HG02759 (cell line): Measurements from ENCODE around the gene UQCRHL.
"Not testable (repeated sequence)": the region's sequence is repeated elsewhere in the genome, so short reads cannot be mapped to it uniquely, and the experiment has no call there.

ENCODE experiments used
- ATAC-seq: cut with Tn5 transposase; IDR thresholded peaks from one replicate; pipeline ENCODE4 v1.9.1; 2021; ENCODE audit warnings: mild to moderate bottlenecking, moderate library complexity; ENCODE audit not compliant: unreplicated experiment

Gene UQCRHL

DNA sequence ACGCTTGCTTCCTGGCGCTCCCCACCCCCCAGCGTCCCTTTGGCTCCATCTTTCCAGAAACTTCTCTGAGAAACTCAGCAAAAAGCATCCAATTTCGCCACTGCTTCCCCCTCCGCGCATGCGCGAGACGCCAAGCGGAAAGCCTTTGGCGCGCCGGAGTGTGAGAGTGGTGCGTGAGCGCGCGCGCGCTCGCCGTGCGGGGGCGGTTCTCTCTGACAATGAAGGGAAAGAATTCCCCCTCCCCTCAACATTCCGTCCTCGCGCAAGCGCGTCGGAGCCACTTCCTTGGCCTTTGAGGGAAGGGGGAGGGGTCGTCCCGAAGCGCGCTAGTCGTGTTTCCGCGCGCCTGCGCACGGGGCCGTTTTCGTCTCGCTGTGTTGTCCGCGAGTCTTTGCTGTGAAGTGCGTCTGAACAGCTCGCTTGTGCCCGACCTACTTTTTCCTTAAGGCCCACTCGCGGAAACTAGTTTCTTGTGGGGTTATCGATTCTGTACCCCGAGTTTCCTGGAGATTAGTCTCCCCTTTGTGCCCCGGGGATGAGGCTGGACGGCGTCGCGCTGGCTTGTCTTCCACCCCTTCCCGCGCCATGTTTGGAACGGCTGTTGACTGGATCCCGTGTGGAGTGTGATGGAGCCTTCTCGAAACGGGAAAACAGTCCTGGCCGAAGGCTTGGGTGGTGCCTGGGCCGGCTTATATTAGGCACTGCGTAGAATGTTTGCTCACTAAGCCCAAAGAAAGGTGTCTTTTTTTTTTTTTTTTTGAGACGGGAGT, 28.5 kb upstream of the UQCRHL start:
- peak; percentile 56 for ATAC-seq

DNA sequence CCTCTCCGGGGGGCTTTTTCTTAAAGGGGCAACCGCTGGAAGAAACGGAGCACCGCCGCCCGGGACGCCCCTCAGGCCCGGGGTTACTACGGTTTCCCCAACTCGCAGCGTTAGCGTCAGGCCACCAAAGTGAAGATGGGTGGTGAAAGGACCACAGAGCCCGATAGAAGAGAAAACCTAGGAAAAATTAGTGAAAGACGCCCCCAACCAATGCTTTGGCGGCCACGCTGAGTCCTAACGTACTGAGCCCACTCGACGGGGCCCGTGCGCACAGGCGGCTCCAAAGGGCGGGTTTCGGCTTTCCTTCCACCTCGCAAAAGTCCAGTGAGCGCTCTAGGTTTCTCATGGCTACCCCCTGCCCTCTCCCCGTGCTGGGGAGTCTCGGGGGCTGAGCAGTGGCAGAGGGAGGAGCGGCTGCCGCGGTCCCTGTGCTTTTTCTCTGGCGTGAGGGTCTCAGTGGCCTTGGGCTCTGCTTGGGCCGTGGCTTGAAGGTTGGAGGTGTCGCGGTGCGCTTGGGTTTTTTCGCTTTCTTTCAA, 27.8 kb upstream of the UQCRHL start:
- no peak for ATAC-seq

DNA sequence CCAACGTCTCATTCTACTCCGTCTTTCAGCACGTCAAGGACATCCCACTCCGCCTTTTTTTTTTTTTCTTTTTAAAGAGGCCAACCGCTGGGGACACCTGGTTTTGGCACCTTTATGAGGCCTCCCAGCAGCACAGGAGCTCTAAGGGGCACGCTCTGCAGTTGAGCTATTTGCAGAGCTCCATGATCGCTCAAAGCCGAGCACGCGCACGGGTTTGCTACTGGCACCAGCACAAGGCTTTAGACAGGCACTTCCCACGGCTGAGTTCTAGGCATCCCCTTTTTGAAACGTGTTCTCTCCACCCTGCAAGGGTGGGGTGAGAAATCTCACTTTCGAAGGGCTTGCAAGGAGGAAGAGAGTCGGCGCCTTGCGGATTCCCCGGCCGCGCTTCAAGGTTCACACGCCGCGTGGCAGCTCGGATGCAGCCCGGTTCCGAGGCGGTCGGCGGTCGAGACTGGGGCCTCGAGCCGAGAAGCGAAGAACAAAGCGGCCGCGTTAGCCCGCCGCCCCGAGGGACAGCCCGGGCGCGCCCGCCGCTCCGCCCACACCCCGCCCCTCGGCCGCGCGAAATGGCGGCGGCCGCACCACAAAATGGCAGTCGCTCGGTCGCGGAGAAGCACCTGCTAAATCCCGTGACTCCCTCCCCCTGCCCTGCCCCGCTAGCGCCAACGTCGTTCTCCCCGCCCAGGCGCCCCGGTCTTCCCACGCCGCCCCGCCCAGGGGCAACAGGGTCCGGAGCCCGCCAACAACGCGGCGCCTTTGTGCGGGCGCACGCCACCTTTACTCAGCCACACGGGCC, 27.2 kb upstream of the UQCRHL start:
- ATAC-seq = peak; percentile 55

DNA sequence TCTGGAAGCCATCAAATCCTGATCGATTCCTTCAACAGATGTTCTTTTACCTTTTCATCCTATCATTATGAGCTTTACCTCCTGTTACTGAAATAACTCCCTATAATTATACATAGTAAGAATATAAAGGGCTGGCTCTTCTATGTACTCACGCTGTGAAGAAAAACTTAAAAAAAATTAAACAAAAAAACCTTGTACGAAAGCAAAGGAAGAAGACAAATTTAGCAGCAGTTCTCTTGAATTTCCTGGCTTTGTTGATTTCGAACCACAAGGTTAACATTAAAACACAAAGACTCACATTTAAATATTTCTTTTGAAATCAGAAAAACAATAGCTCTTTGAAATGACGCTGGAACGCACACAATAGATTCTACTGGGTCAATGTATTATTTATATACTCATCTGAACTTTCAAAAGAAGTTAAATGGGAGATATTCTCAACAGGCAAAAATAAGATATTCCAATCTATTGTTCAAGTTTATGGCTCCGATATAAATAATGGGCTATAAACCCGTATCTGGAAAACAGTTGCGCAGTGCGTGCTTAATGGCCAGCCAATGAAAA, 26.5 kb upstream of the UQCRHL start:
- no peak for ATAC-seq

DNA sequence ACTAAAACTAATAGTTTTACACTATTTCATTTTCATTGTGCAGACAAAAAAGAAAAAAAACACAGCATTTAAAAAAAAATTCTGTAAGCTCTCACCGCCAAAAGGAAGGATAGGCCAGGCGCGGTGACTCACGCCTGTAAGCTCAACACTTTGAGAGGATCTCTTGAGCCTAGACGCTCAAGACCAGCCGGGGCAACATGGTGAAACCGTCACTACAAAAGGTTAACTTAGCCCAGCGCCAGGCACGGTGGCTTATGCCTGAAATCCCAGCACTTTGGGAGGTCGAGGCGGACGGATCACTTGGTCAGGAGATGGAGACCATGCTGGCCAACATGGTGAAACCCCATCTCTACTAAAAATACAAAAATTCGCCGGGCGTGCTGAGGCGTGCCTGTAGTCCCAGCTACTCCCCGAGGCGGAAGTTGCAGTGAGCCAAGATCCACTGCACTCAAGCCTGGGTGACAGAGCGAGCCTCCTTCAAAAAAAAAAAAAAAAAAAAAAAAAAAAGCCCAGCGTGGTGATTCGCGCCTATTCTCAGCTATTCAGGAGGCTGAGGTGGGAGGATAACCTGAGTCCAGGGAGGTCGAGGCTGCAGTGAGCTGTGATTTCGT, 25.7 kb upstream of the UQCRHL start:
- ATAC-seq = no peak

DNA sequence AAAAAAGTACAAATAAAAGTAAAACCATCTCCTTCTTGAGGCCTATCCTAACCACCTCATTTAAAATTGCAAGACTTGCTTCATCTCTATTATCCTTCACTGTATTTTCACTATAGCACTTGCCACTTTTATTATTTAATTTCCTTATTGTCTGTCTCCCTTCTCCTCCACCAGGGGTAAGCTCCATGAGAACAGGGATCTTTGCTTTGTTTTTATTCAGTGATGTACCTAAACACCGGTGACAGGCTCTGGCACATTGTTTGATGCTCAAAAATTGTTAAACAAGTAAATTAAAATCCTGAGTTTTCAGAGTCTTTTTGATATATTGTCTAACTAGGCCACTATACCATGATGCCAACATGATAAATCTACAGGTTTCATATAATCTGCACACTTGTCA, 22.8 kb upstream of the UQCRHL start:
- no peak for ATAC-seq

DNA sequence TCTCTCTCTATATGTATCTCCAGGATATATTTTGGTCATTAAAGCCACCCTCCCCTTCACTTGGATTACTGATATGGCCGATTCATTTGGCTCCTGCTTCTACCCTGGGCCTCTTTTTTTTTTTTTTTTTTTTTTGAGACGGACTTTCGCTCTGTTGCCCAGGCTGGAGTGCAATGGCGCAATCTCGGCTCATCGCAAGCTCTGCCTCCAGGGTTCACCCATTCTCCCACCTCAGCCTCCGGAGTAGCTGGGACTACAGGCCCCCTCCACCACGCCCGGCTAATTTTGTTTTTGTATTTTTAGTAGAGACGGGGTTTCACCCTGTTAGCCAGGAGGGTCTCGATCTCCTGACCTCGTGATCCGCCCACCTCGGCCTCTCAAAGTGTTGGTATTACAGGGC, 21.5 kb upstream of the UQCRHL start:
- ATAC-seq = not testable (repeated sequence)

DNA sequence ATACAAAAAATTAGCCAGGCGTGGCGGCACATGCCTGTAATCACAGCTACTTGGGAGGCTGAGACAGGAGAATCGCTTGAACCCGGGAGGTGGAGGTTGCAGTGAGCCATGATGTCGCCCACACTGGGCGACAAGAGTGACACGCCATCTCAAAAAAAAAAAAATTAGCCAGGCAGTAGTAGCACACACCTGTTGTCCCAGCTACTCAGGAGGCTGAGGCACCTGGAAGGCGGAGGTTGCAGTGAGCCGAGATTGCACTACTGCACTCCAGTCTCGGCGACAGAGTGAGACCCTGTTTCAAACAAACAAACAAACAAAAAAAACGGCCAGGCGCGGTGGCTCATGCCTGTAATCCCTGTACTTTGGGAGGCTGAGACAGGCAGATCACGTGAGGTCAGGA, 20.1 kb upstream of the UQCRHL start:
- ATAC-seq = not testable (repeated sequence)

DNA sequence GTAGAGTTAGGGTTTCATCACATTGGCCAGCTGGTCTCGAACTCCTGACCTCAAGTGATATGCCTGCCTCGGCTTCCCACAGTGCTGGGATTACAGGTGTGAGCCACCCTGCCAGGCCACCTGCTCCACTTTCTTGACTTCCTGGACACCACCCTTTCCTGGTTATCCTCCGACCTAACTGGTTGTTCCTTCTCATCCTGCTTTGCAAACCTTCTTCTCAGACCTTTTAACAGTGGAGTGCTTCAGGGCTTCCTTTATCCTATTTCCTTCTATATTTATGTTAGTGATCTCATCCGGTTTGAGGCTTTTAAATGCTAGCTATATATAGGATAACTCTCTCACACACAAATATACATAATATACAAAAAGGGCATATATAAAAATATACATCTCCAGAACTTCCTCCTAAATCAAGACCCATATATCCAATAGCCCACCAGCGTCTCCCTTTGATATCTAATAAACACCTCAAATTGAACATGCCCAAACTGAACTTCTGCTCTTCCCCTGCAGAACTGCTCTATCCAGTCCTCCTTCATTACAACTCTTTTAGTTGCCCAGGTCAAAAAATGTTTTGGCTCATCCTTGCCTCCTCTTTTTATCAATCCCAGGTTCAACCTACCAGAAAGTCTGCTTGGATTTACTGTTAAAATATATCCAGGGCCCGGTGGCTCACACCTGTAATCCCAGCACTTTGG, 19.5 kb upstream of the UQCRHL start:
- no peak for ATAC-seq

DNA sequence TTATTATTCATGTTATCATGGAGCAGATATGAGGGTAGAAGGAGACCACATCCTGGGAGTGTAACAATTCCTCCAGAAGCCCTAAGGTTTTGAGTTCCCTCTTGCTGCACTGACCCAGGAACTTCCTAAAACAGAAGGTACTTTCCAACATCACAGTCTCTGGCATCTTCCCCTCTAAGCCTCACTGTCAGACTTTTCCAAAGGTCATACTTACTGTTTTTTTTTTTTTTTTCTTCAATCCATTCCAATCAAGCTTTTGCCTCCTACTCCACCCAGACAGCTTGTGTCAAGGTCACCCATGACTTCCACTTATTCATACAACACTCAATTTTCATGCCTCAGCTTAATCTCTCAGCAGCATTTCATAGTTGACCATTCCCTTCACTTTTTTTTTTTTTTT, 18.4 kb upstream of the UQCRHL start:
- ATAC-seq = no peak

DNA sequence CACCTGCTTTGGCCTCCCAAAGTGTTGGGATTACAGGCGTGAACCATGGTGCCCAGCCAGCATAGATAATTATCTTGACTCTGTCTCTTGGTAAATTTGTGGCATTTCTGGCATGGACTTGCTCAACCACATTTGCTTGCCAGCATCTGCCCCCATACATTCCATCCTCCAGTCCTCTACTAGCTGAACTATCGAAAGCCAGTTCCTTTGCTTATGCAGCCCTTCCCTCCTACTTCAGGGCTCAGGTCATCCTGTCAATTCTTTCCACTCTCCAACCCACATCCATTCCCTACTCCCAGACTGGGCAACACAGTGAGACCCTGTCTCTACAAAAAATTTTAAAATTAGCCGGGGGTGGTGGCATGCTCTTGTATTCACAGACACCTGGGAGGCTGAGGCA, 13.0 kb upstream of the UQCRHL start:
- ATAC-seq = no peak

DNA sequence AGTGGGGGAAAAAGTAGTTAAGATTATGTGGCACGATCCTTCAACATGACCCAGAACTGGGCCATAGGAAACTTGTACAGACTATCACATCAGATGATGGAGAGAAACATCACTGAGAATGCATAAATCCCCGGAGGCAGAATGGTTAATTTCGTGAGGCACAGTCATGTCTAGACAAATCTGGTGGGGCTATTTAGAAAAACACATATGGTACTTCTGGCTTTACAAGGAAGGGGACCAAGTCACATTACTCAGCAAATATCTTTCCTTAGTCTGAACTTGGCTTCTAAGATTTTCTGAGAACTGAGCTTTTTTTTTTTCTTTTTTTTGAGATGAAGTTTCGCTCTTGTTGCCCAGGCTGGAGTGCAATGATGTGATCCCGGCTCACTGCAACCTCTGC, 9.2 kb upstream of the UQCRHL start:
- ATAC-seq = no peak

DNA sequence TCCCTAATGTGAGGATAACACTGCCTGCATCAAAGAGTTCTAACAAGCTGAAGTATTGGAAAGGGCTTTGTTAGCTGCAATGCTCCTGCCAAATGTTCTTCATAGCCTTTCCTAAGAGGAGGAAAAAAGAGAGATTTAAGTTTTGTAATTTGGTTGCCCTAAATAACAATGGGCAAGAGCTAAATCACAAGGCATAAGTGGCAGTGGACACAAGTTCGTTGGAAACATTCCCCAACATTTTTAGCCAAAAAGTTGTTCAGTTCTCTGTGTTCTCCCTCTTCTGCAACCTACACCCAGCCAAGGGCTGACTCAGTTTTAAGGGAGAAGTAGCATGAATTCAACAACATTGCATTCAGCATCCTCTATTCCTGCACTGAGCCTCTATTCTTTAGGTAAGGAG, 2.6 kb upstream of the UQCRHL start:
- ATAC-seq = no peak

DNA sequence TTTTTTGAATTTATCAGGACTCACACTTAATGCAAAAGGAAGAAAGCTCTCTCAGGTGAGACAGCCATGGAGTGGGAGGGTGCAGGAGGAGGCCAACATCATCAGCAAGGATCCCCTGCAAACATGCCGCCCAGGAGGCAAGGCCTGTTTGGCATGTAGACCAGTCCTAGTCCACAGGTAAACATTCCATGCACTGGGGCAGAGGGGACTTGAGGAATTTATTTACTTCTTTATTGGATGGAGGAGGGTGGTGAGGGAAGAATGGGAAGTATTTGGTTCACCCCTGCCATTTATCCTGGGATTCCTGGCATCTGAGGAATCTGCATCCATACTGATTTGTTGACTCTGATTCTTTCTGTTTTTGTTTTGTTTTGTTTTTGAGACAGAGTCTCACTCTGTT, 1.5 kb upstream of the UQCRHL start:
- no peak for ATAC-seq

DNA sequence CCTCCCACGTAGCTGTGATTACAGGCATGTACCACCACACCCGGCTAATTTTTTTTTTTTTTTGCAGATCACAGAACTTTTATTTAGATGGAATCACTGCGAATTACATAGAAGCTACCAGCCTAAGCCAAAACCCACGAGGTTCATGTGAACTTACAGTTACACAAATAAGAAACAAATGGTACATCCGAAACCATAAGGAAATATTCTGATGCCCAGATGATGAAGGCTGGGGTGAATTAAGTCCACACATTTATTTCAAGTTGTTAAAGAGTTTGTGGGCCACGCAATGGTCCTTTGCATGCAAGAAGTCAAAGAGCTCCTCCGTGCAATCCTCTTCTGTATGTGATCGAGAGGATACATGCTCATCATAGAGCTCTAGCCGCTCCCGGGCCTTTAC, 328 bp downstream of the UQCRHL start:
- no peak for ATAC-seq

DNA sequence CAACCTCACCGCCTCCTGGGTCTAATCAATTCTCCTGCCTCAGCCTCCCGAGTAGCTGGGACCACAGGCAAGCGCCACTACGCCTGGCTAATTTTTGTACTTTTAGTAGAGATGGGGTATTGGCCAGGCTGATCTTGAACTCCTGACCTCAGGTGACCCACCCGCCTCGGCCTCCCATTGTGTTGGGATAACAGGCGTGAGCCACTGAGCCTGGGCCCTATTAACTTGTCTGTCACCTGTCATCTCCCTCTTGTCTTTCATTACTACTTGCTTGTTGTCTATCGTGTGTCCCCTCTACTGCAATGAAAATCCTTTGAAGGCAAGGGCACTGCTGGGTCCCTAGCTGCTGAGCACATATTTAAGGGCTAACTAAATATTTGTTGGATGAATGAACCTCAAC, 3.4 kb downstream of the UQCRHL start:
- ATAC-seq = no peak

DNA sequence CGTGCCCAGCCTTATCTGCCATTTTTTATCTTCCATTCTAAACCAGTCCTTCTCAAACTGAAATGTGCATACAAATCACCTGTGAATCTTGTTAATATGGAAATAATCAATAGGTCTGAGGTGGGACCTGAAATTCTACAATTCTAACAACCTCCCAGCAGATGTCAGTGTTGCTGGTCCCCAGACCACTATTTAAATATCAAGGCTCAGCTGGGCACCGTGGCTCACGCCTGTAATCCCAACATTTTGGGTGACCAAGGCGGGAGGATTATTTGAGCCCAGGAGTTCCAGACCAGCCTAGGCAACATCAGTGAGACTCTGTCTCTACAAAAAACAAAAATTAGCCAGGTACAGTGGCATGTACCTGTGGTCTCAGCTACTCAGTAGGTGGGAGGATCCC, 4.1 kb downstream of the UQCRHL start:
- no peak for ATAC-seq

DNA sequence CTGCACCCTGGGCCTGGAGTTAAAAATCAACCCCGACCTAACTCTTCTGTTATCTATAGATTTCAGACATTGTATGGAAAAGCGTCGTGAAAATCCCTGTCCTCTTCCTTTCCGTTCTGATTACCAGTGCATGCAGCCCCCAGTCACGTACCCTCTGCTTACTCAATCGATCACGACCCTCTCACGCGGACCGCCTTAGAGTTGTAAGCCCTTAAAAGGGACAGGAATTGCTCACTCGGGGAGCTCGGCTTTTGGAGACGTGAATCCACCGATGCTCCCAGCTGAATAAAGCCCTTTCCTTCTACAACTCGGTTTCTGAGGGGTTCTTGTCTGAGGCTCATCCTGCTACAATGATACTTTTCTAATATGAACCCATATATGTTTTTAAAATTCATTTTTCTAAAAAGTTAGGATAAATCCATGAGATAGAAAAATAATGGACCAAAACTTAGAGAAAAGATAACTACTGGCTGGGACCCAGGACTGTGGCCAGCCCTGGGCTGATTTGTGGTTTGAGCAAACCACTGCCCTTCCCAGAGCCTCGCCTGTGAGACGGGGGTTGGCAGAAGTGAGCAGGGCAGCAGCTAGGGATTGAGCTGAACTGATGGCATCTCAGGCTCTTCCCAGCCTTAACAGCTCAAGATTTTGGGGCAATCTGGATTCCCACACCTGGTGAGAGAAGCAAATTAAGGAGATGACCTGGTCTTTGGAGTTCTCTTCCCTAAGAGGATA, 5.0 kb downstream of the UQCRHL start:
- ATAC-seq = no peak

DNA sequence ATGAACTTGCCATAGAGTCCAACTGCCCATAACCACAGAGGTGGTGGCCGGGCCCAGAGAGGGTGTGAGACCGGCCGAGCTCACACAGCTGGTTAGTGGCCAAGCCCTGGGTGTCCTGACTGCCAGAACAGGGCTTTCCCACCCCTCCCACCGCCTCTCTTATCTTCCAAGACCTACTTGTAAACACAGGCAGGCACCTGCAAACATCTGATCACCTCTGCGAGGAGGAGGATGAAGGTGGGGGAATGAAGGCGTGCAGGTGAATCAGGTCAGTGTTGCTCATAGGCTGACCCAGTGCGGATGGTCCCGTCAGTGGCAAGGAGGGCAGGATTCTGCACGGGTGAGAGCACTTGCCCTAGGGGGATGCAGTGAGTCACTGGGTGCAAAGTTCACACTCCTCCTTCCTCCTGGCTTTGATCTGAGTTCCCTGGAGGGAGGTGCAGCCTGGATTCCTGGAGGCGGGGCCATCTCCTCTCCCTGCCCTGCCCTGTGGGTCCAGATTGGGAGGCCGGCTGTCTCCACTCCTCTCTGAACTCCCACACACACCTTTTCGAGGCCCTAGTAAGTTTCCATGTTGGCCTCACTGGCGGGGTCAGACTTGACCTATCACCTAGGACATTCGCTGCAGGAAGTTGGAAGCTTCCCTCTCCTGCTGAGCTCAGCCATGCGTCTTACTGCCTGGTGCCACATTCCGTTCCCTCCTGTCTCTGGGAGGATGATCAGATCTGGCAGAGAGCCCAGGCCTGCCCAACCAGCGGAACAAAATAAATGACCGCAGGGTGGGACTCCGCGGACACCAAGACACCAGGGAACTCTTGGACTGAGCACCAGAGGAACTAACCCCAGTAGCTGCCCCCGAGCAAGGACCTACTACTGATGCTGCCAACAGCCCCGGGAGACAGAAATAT, 7.3 kb downstream of the UQCRHL start:
- no peak for ATAC-seq
